Caco-2 (cell line): ENCODE measurements around the gene PNKD. TPM values are rescaled to one million over a fixed set of nuclear protein-coding genes. Genes with fewer than 3 reads are reported as not detected.
A peak's percentile ranks its signal among the peaks of the same experiment; 100 is the strongest.

Experiments used
- BruUV-seq: library from RNA; stranded (reverse); fragments of 400-500 nt; replicated peaks from 2 replicates; lab custom pipeline; 2021; lab: Mats Ljungman, UMichigan
- CTCF ChIA-PET: fragments of 300-600 bp; sonication (Branson Sonifier 250); formaldehyde crosslinking; loops from one replicate; lab custom pipeline; 2022; ENCODE audit warnings: antibody characterized with exemption; lab: Charles Lee
- POLR2A ChIA-PET: fragments of 300-600 bp; sonication (Branson Sonifier 250); formaldehyde crosslinking; loops from one replicate; lab custom pipeline; 2022; ENCODE audit warnings: antibody characterized with exemption; lab: Charles Lee
- DNase-seq, 2 experiments: peaks; one replicate each; pipeline versions ENCODE4 v3.0.0 to v3.0.0-alpha.2; 2020 to 2022
- H3K27me3 ChIP-seq: replicated peaks from 2 replicates; pipeline ENCODE4 v1.6.0; 2011; ENCODE audit warnings: low read length; ENCODE audit not compliant: control insufficient read depth, insufficient read depth
- H3K36me3 ChIP-seq: 2 replicates; pipeline ENCODE4 v1.5.1; 2011; ENCODE audit warnings: low read length; ENCODE audit not compliant: control insufficient read depth, insufficient read depth
- H3K4me1 ChIP-seq: fragments of 250-450 bp; sonication (Bioruptor Pico); 2 replicates; pipeline ENCODE4 v1.5.1; 2020; ENCODE audit warnings: mild to moderate bottlenecking
- H3K4me3 ChIP-seq: 2 replicates; pipeline ENCODE4 v1.5.1; 2011; ENCODE audit warnings: low read depth, mild to moderate bottlenecking, control low read depth, low read length
- H3K9me3 ChIP-seq: fragments of 250-450 bp; sonication (Bioruptor Pico); 2 replicates; pipeline ENCODE4 v1.5.1; 2020; ENCODE audit warnings: mild to moderate bottlenecking, moderate library complexity
- H3K27ac Mint-ChIP-seq: one replicate; pipeline ENCODE4 v1.8.0; 2022; ENCODE audit warnings: mixed read lengths; ENCODE audit not compliant: unreplicated experiment
- H3K27me3 Mint-ChIP-seq: one replicate; pipeline ENCODE4 v1.8.0; 2022; ENCODE audit warnings: mixed read lengths; ENCODE audit not compliant: insufficient read depth, unreplicated experiment
- H3K36me3 Mint-ChIP-seq: one replicate; pipeline ENCODE4 v1.8.0; 2022; ENCODE audit warnings: mild to moderate bottlenecking, mixed read lengths; ENCODE audit not compliant: insufficient read depth, unreplicated experiment
- H3K4me1 Mint-ChIP-seq: one replicate; pipeline ENCODE4 v1.8.0; 2022; ENCODE audit warnings: low read depth, mixed read lengths; ENCODE audit not compliant: unreplicated experiment
- H3K4me3 Mint-ChIP-seq: one replicate; pipeline ENCODE4 v1.8.0; 2022; ENCODE audit warnings: mild to moderate bottlenecking, moderate library complexity, mixed read lengths; ENCODE audit not compliant: unreplicated experiment
- H3K9me3 Mint-ChIP-seq: one replicate; pipeline ENCODE4 v1.8.0; 2022; ENCODE audit warnings: mixed read lengths; ENCODE audit not compliant: unreplicated experiment
- intact Hi-C: fragments of 100-400 bp; cut with micrococcal nuclease; formaldehyde crosslinking; loops from one replicate; pipeline ENCODE4 v1.10.0; 2022; ENCODE audit not compliant: unreplicated experiment
- total RNA-seq: library from RNA; stranded (reverse); gene quantifications from 2 replicates; pipeline ENCODE4 v1.2.3, GENCODE V29; 2022
- TF ChIP-seq, protein P1 (sequence below), 2 experiments: fragments of 200-600 bp in 1 of 2; IDR thresholded peaks; 1 replicate in 1 of 2; 2 replicates in 1 of 2; pipeline versions ENCODE4 v1.5.1 to v1.8.0; 2011 to 2022; ENCODE audit warnings: antibody characterized with exemption in 1 of 2, control low read depth in 1 of 2, inconsistent platforms in 1 of 2, low read depth in 1 of 2, low read length in 1 of 2, mild to moderate bottlenecking in 1 of 2, moderate library complexity in 1 of 2; ENCODE audit not compliant: insufficient read depth in 1 of 2, severe bottlenecking in 1 of 2, unreplicated experiment in 1 of 2

PNKD gene
- total RNA-seq, 1 experiment from 2014 or later = 39.2 TPM

DNA sequence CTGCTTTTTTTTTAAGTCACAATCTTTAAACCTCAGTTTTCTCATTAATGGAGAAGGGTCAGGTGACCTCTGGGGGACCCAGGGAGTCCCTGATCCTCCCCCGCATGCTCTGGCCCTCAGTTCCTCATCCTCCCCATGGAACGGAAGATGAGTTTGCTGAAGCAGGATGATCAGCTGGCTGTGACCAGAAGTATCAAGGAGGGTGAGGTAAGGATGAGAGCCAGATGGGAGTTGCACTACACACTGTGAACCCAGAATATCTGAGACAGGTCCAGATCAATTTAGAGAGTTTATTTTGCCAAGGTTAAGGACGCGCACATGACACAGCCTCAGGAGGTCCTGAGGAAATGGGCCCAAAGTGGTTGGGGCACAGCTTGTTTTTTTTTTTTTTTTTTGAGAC is 90.1 kb downstream of the PNKD start:
- H3K4me1 ChIP-seq = peaks cover 50% of the 10 kb centered on the region
- Mint-ChIP-seq H3K9me3 (no peaks in the 10 kb centered on the region), H3K36me3 (peaks cover 1% of the 10 kb centered on the region), H3K4me3 (no peak overlapping the region), H3K27me3 (no peaks in the 10 kb centered on the region), H3K27ac (peak overlapping the region; percentile 48), H3K4me1 (peaks cover 18% of the 10 kb centered on the region)
- ChIA-PET POLR2A (interaction anchor here (0.6 kb wide), 1 partner anchor 144 kb away, joined by 5 read pairs; no protein-coding TSS in a partner anchor), CTCF (no interaction called here)
- no peak for DNase-seq
- H3K36me3 ChIP-seq = no peaks in the 10 kb centered on the region
- no peaks in the 10 kb centered on the region for H3K9me3 ChIP-seq
- TF ChIP-seq, protein P1, sequence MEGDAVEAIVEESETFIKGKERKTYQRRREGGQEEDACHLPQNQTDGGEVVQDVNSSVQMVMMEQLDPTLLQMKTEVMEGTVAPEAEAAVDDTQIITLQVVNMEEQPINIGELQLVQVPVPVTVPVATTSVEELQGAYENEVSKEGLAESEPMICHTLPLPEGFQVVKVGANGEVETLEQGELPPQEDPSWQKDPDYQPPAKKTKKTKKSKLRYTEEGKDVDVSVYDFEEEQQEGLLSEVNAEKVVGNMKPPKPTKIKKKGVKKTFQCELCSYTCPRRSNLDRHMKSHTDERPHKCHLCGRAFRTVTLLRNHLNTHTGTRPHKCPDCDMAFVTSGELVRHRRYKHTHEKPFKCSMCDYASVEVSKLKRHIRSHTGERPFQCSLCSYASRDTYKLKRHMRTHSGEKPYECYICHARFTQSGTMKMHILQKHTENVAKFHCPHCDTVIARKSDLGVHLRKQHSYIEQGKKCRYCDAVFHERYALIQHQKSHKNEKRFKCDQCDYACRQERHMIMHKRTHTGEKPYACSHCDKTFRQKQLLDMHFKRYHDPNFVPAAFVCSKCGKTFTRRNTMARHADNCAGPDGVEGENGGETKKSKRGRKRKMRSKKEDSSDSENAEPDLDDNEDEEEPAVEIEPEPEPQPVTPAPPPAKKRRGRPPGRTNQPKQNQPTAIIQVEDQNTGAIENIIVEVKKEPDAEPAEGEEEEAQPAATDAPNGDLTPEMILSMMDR (IDR thresholded peaks at IDR 0.05; ENCODE audit: insufficient read depth in 1 of 2, low read depth in 1 of 2, low read length in 1 of 2, severe bottlenecking in 1 of 2, unreplicated experiment in 1 of 2) = no peak
- no TSS peak for BruUV-seq
- intact Hi-C loops = no loop called here
- H3K27me3 ChIP-seq = no peaks in the 10 kb centered on the region
- H3K4me3 ChIP-seq = no peak overlapping the region

DNA sequence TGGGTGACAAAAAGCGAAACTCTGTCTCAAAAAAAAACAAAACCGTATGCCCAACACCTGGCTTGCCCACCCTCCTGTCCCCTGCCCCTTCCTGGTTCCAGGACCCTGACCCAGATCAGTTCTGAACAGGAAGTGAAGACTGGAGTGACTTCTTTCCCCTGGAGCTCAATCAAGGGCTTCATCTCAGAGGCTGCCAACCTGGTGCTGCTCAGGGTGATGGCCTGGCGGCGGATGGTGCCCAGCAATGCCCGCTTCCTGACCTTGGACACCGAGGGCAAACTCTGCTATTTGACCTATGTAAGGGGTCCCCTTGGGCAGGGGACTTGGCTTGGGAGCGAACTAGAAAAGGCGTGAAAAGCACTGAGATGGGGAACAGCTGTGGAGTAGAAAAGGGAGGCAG is 92.3 kb downstream of the PNKD start:
- DNase-seq = no peak
- H3K9me3 Mint-ChIP-seq = no peaks in the 10 kb centered on the region
- H3K27me3 Mint-ChIP-seq = no peaks in the 10 kb centered on the region
- no peaks in the 10 kb centered on the region for H3K27me3 ChIP-seq
- H3K27ac Mint-ChIP-seq = no peak overlapping the region
- ChIA-PET POLR2A (interaction anchor here (0.7 kb wide), 1 partner anchor 37 kb away, joined by 4 read pairs; the partner anchor contains the start of gene CTDSP1), CTCF (interaction anchor here (1.2 to 1.3 kb wide), 2 partner anchors 34 to 70 kb away, joined by 5 to 7 read pairs; no protein-coding TSS in a partner anchor)
- TF ChIP-seq, protein P1 (IDR thresholded peaks at IDR 0.05; ENCODE audit: insufficient read depth in 1 of 2, low read depth in 1 of 2, low read length in 1 of 2, severe bottlenecking in 1 of 2, unreplicated experiment in 1 of 2) = no peak
- no peaks in the 10 kb centered on the region for H3K36me3 ChIP-seq
- no peak overlapping the region for H3K4me3 ChIP-seq
- no peak overlapping the region for H3K4me3 Mint-ChIP-seq
- no peaks in the 10 kb centered on the region for H3K9me3 ChIP-seq
- H3K36me3 Mint-ChIP-seq = no peaks in the 10 kb centered on the region
- no TSS peak for BruUV-seq
- peaks cover 34% of the 10 kb centered on the region for H3K4me1 ChIP-seq
- intact Hi-C loops = no loop called here
- H3K4me1 Mint-ChIP-seq = peaks cover 10% of the 10 kb centered on the region

DNA sequence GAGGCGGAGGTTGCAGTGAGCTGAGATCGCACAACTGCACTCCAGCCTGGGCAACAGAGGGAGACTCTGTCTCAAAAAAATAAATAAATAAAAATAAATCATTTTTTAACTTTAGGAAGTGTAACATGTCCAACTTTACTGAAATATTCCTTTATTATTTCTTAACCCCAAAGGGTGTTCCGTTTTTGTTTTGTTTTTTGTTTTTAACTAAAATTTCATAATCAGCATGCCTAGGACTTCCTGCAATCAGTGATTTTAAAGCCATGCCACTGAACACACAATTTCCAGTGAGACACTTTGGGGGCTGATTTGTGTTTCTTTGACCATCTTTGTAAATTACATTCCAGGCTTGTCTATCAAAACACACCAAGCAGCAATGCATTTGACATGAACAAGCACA is 93.4 kb downstream of the PNKD start:
- TF ChIP-seq, protein P1 (IDR thresholded peaks at IDR 0.05; ENCODE audit: insufficient read depth in 1 of 2, low read depth in 1 of 2, low read length in 1 of 2, severe bottlenecking in 1 of 2, unreplicated experiment in 1 of 2) = no peak
- no peak overlapping the region for H3K4me3 Mint-ChIP-seq
- no peaks in the 10 kb centered on the region for H3K27me3 ChIP-seq
- H3K4me1 Mint-ChIP-seq = peaks cover 5% of the 10 kb centered on the region
- no peaks in the 10 kb centered on the region for H3K9me3 Mint-ChIP-seq
- H3K4me3 ChIP-seq = no peak overlapping the region
- no peaks in the 10 kb centered on the region for H3K27me3 Mint-ChIP-seq
- no peaks in the 10 kb centered on the region for H3K9me3 ChIP-seq
- peaks cover 28% of the 10 kb centered on the region for H3K4me1 ChIP-seq
- H3K27ac Mint-ChIP-seq = no peak overlapping the region
- DNase-seq = no peak
- H3K36me3 Mint-ChIP-seq = no peaks in the 10 kb centered on the region
- POLR2A ChIA-PET = no interaction called here
- BruUV-seq = no TSS peak
- CTCF ChIA-PET = no interaction called here
- intact Hi-C loops = no loop called here
- no peaks in the 10 kb centered on the region for H3K36me3 ChIP-seq
